Bronchial epithelial cell (primary cell): ENCODE data around the gene PAX4. TPM values are rescaled to one million over a fixed set of nuclear protein-coding genes. Genes with fewer than 3 reads are reported as not detected.

Experiments
- DNase-seq: peaks from one replicate; pipeline ENCODE4 v3.0.0-alpha.2; 2010; ENCODE audit warnings: low read depth
- FAIRE-seq: peaks from 2 replicates; lab custom pipeline; 2011; peaks lifted over from hg19 to GRCh38; lab: Jason Lieb, UNC
- H3K27me3 ChIP-seq: 2 replicates; pipeline ENCODE4 v1.5.1; 2011; ENCODE audit warnings: low read length; ENCODE audit not compliant: control insufficient read depth, insufficient read depth
- H3K36me3 ChIP-seq: 2 replicates; pipeline ENCODE4 v1.5.1; 2011; ENCODE audit warnings: low read length; ENCODE audit not compliant: control insufficient read depth, insufficient read depth
- H3K4me3 ChIP-seq: 2 replicates; pipeline ENCODE4 v1.5.1; 2011; ENCODE audit warnings: mild to moderate bottlenecking, low read depth, low read length, control low read depth
- total RNA-seq: library from RNA; depleted of rRNA; stranded (reverse); fragments of >200 nt; gene quantifications from 2 replicates; pipeline ENCODE4 v1.2.1, GENCODE V29; 2014
- TF ChIP-seq, protein P1 (sequence below): IDR thresholded peaks from 2 replicates; pipeline ENCODE4 v1.5.1; 2011; ENCODE audit warnings: mild to moderate bottlenecking, moderate library complexity, low read length, control low read depth, inconsistent platforms; ENCODE audit not compliant: insufficient read depth, severe bottlenecking

Gene PAX4
- total RNA-seq, 1 donor from 2014 or later: not detected

DNA sequence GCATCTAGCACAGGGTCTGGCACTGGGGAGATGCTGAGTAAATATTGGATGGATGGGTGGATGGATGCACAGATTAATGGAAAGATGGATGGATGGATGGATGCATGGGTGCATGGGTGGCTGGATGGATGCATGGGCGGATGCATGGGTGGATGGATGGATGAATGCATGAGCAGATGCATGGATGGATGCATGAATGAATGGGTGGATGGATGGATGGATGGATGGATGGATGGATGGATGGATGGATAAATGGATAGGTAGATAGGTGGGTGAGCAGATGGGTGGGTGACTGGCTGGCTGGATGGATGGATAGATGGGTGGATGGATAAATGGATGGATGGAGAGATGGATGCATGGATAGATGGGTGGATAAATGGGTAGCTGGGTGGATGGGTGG, 5.7 kb downstream of the PAX4 start:
- H3K36me3 ChIP-seq: no peaks in the 10 kb centered on the region
- no peak for FAIRE-seq
- H3K27me3 ChIP-seq: peaks cover 4% of the 10 kb centered on the region
- H3K4me3 ChIP-seq: no peak overlapping the region
- DNase-seq: no peak
- TF ChIP-seq, protein P1, sequence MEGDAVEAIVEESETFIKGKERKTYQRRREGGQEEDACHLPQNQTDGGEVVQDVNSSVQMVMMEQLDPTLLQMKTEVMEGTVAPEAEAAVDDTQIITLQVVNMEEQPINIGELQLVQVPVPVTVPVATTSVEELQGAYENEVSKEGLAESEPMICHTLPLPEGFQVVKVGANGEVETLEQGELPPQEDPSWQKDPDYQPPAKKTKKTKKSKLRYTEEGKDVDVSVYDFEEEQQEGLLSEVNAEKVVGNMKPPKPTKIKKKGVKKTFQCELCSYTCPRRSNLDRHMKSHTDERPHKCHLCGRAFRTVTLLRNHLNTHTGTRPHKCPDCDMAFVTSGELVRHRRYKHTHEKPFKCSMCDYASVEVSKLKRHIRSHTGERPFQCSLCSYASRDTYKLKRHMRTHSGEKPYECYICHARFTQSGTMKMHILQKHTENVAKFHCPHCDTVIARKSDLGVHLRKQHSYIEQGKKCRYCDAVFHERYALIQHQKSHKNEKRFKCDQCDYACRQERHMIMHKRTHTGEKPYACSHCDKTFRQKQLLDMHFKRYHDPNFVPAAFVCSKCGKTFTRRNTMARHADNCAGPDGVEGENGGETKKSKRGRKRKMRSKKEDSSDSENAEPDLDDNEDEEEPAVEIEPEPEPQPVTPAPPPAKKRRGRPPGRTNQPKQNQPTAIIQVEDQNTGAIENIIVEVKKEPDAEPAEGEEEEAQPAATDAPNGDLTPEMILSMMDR: no peak

DNA sequence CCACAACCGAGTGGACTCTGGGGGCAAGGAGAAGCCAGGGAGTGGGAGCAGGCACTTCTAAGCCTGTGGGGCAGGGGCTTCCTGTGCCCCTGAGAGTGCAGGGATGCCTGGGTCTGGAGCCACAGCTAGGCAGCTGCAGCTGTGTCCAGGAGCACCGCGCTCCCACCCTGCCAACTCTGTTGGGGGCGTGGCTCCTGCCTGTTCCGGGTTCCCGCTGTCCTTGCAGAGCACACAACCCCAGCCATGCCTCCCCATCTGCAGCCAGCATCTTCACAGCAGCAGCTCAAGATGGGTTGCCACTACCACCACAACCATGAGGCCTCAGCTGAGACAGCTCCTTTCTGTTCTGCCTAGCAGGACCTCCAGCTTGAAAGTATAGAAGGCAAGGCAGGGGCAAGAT, 8.6 kb downstream of the PAX4 start:
- Histone ChIP-seq H3K4me3 (no peak overlapping the region), H3K27me3 (no peaks in the 10 kb centered on the region), H3K36me3 (no peaks in the 10 kb centered on the region)
- FAIRE-seq (no peak), DNase-seq (no peak)
- TF ChIP-seq, protein P1: no peak

DNA sequence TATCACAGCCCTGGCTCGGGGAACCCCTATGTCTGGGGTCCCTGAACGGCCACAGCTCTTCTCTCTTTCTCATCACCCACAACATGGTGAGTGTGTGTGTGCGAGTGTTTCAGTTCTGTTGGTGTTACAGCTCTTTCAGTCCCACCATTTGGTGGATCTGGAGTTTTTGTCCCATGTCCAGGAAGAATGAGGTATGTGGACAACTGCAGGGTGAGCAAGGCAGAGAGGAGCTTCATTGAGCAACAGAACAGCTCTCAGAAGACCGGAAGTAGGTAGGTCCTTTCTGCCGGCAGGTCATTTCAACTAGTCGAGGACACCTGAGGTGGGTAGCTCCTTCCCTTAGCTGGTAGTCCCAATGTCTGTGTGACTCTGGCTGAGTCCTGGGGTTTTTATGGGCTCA, 9.5 kb downstream of the PAX4 start:
- H3K27me3 ChIP-seq: no peaks in the 10 kb centered on the region
- DNase-seq: no peak
- TF ChIP-seq, protein P1: no peak
- no peak for FAIRE-seq
- H3K36me3 ChIP-seq: no peaks in the 10 kb centered on the region
- H3K4me3 ChIP-seq: no peak overlapping the region

DNA sequence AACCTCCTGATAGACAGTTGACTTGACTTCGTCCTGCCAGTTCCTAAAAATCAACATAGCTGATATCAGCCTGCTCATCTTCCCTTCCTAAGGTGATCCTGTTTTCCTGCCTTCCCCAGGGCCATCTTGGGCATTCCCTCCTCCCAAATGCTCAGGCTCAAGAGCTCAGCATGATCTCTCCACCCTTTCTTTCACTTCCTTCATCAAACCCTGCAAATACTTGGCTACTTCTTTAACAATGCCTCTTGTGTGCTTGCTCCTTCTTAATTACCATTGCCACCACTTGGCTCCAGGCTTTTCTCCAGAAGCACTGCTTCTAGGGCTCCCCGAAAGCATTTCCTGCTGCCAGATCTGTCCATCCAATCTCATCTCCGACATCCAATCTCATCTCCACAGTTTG, 17.1 kb downstream of the PAX4 start:
- Histone ChIP-seq H3K4me3 (no peak overlapping the region), H3K36me3 (no peaks in the 10 kb centered on the region), H3K27me3 (no peaks in the 10 kb centered on the region)
- TF ChIP-seq, protein P1: no peak
- no peak for DNase-seq
- FAIRE-seq: no peak

DNA sequence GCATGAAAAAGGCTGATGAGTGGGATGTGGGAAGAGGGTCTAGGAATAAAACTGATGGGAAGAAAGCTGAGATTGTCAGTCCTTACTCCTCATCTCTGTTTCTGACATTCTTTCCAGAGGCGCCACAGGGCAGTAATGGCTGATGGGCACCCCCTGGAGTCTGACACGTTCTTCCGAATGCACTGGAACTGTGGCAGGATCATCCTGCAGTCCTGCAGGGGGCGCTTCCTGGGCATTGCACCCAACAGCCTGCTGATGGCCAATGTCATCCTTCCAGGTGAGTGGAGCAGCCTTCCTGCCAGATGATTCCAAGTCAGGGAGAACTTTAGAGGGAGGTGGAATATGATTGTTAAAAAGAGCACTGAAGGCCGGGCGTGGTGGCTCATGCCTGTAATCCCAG, 19.6 kb downstream of the PAX4 start:
- DNase-seq (no peak), FAIRE-seq (no peak)
- Histone ChIP-seq H3K36me3 (no peaks in the 10 kb centered on the region), H3K4me3 (no peak overlapping the region), H3K27me3 (no peaks in the 10 kb centered on the region)
- TF ChIP-seq, protein P1: peak; percentile 37

DNA sequence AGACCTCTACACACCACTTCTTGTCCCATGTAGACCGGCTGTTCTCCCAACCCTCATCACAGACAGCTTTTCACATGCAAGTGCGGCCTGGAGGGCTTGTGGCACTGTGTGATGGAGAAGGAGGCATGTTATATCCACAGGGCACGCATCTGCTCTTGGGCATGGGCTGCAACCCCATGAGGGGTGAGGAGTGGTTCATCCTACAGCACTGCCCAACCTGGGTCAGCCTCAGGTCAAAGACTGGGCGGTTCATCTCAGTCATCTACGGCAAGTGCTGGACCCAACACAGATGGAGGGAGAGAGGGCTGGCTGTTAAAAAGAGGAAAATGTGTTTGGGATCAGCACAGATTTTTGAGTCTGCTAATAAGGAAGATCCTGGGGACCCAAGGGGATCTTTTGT, 22.2 kb downstream of the PAX4 start:
- H3K4me3 ChIP-seq: no peak overlapping the region
- peaks cover 9% of the 10 kb centered on the region for H3K36me3 ChIP-seq
- no peak for DNase-seq
- FAIRE-seq: no peak
- no peaks in the 10 kb centered on the region for H3K27me3 ChIP-seq
- TF ChIP-seq, protein P1: no peak
